B cell (primary cell): ENCODE measurements around the gene SEC16A. TPM values are rescaled to one million over a fixed set of nuclear protein-coding genes. Genes with fewer than 3 reads are reported as not detected.

ENCODE experiments used
- ATAC-seq: fragments of 200-7000 bp; cut with Tn5 transposase; one replicate; pipeline ENCODE4 v1.10.0; 2021; ENCODE audit warnings: low read depth, mild to moderate bottlenecking, moderate number of reproducible peaks, moderate library complexity
- CTCF ChIA-PET: fragments of 350-600 bp; sonication (Branson Sonifier 250); formaldehyde crosslinking; loops from one replicate; lab custom pipeline; 2021; ENCODE audit warnings: antibody characterized with exemption, inconsistent platforms; lab: Charles Lee
- POLR2A ChIA-PET: fragments of 350-600 bp; sonication (Branson Sonifier 250); formaldehyde crosslinking; loops from one replicate; lab custom pipeline; 2021; ENCODE audit warnings: antibody characterized with exemption; lab: Charles Lee
- DNase-seq: peaks from one replicate; pipeline ENCODE4 v3.0.0; 2013
- H2AFZ ChIP-seq: 2 replicates; pipeline ENCODE4 v1.6.1; 2012; ENCODE audit warnings: mild to moderate bottlenecking, low read depth, low read length; ENCODE audit not compliant: insufficient read depth, poor library complexity, severe bottlenecking
- H3K27ac ChIP-seq, 2 donors: 1 replicate in 1 of 2; 2 replicates in 1 of 2; pipeline ENCODE4 v1.5.1; 2012 to 2013; ENCODE audit warnings: low read length in 2 of 2, mild to moderate bottlenecking in 2 of 2, moderate library complexity in 1 of 2
- H3K27me3 ChIP-seq, 4 experiments: fragments of 200-600 bp in 1 of 4; sonication (generic) in 1 of 4; replicated peaks in 1 of 4; 1 replicate in 2 of 4; 2 replicates in 2 of 4; pipeline versions ENCODE4 v1.6.1 to v1.7.0; 2013 to 2016; ENCODE audit warnings: low read length in 3 of 4, mild to moderate bottlenecking in 2 of 4, mixed read lengths in 1 of 4, moderate library complexity in 1 of 4; ENCODE audit not compliant: insufficient read depth in 4 of 4, control insufficient read depth in 3 of 4; ENCODE audit errors: control extremely low read depth in 1 of 4
- H3K36me3 ChIP-seq, 2 experiments: replicated peaks in 1 of 2; 1 replicate in 1 of 2; 2 replicates in 1 of 2; pipeline versions ENCODE4 v1.6.1 to v1.7.1; 2013; ENCODE audit warnings: low read length in 1 of 2; ENCODE audit not compliant: insufficient read depth in 2 of 2, control insufficient read depth in 1 of 2; ENCODE audit errors: control extremely low read depth in 1 of 2, extremely low read depth in 1 of 2
- H3K4me1 ChIP-seq, 2 donors: fragments of 200-600 bp in 1 of 2; sonication (generic) in 1 of 2; 1 replicate in 1 of 2; 2 replicates in 1 of 2; pipeline versions ENCODE4 v1.5.1 to v1.6.1; 2013 to 2017; ENCODE audit warnings: low read length in 2 of 2; ENCODE audit not compliant: control insufficient read depth in 2 of 2, insufficient read depth in 2 of 2
- H3K4me2 ChIP-seq: replicated peaks from 2 replicates; pipeline ENCODE3; 2012; ENCODE audit warnings: mild to moderate bottlenecking, low read depth, low read length; ENCODE audit not compliant: poor library complexity, severe bottlenecking
- H3K4me3 ChIP-seq, 5 experiments: fragments of 200-600 bp in 1 of 5; sonication (generic) in 1 of 5; 1 replicate in 3 of 5; 2 replicates in 2 of 5; pipeline versions ENCODE4 v1.5.1 to v1.7.0; 2011 to 2016; ENCODE audit warnings: low read length in 4 of 5, mild to moderate bottlenecking in 4 of 5, low read depth in 2 of 5, control low read depth in 1 of 5, moderate library complexity in 1 of 5; ENCODE audit not compliant: insufficient read depth in 1 of 5; ENCODE audit errors: control extremely low read depth in 1 of 5, extremely low read depth in 1 of 5
- H3K79me2 ChIP-seq: fragments of 200-600 bp; sonication (generic); one replicate; pipeline ENCODE4 v1.6.0; 2016; ENCODE audit warnings: low read length; ENCODE audit not compliant: control insufficient read depth, insufficient read depth
- H3K9ac ChIP-seq: fragments of 200-600 bp; sonication (generic); 2 replicates; pipeline ENCODE4 v1.6.1; 2017; ENCODE audit warnings: mild to moderate bottlenecking, low read length, moderate library complexity
- H3K9me3 ChIP-seq, 3 donors: one replicate each; pipeline versions ENCODE4 v1.6.1 to v1.7.1; 2013; ENCODE audit warnings: low read length in 2 of 3; ENCODE audit not compliant: control insufficient read depth in 2 of 3, insufficient read depth in 1 of 3; ENCODE audit errors: control extremely low read depth in 1 of 3
- H4K20me1 ChIP-seq: 2 replicates; pipeline ENCODE4 v1.6.0; 2012; ENCODE audit warnings: mild to moderate bottlenecking, low read length; ENCODE audit not compliant: insufficient read depth, control insufficient read depth, poor library complexity, severe bottlenecking
- H3K27ac Mint-ChIP-seq: one replicate; pipeline ENCODE4 v1.8.0; 2021; ENCODE audit warnings: mixed read lengths
- H3K27me3 Mint-ChIP-seq: one replicate; pipeline ENCODE4 v1.8.0; 2021; ENCODE audit warnings: mixed read lengths
- H3K4me1 Mint-ChIP-seq: one replicate; pipeline ENCODE4 v1.8.0; 2021; ENCODE audit warnings: mixed read lengths
- H3K4me3 Mint-ChIP-seq: one replicate; pipeline ENCODE4 v1.8.0; 2021; ENCODE audit warnings: mixed read lengths
- H3K9me3 Mint-ChIP-seq: one replicate; pipeline ENCODE4 v1.8.0; 2022; ENCODE audit warnings: mixed read lengths; ENCODE audit not compliant: insufficient read depth
- CTCF ChIP-seq: fragments of 200-600 bp; IDR thresholded peaks from one replicate; pipeline ENCODE4 v1.8.0; 2022; ENCODE audit warnings: antibody characterized with exemption, mild to moderate bottlenecking
- EZH2 ChIP-seq: IDR thresholded peaks from 2 replicates; pipeline ENCODE4 v1.6.1; 2012; ENCODE audit warnings: borderline replicate concordance, low read depth, mild to moderate bottlenecking, moderate library complexity, low read length; ENCODE audit not compliant: insufficient read depth, poor library complexity, severe bottlenecking
- whole genome bisulfite sequencing: methylation state at CpG from one replicate; pipeline ENCODE4 v1.1.5; 2013; ENCODE audit warnings: missing lambda C conversion rate; ENCODE audit not compliant: insufficient coverage; 5-methylcytosine and 5-hydroxymethylcytosine counted together
- intact Hi-C: fragments of 100-400 bp; cut with micrococcal nuclease; formaldehyde crosslinking; loops from one replicate; pipeline ENCODE4 v1.10.0; 2022
- polyA plus RNA-seq: library from polyadenylated mRNA; depleted of rRNA; stranded (reverse); fragments of >200 nt; gene quantifications from 2 replicates; pipeline ENCODE4 v1.2.3, GENCODE V29; 2012
- total RNA-seq, 2 donors: library from RNA; stranded (reverse); fragments of 120-200 nt in 1 of 2; gene quantifications; 1 replicate in 1 of 2; 2 replicates in 1 of 2; pipeline versions ENCODE4 v1.2.3 to v1.2.4, GENCODE V29; 2013 to 2022

Gene SEC16A
- total and polyA plus RNA-seq, 2 donors (not counting 1 experiment from before 2014, with no cell fraction given): 31.7 to 73.4 TPM

- Histone ChIP-seq H3K9ac (no peak overlapping the region), H3K4me3 (no peak overlapping the region), H2AFZ (no peak overlapping the region), H3K4me1 (peaks cover under 1 to 2% of the 10 kb centered on the region in 2 donors), H3K27ac (no peak overlapping the region), H3K36me3 (peaks cover 0 to 26% of the 10 kb centered on the region in 2 experiments), H4K20me1 (peaks cover 43% of the 10 kb centered on the region), H3K27me3 (no peaks in the 10 kb centered on the region), H3K4me2 (no peak overlapping the region), H3K9me3 (no peaks in the 10 kb centered on the region), H3K79me2 (peaks cover 28% of the 10 kb centered on the region)
- Mint-ChIP-seq H3K27me3 (no peaks in the 10 kb centered on the region), H3K9me3 (no peaks in the 10 kb centered on the region), H3K4me1 (peaks cover 7% of the 10 kb centered on the region), H3K4me3 (no peak overlapping the region), H3K27ac (no peak overlapping the region)
- intact Hi-C loops: no loop called here
- no peak for TF ChIP-seq CTCF
- no peak for TF ChIP-seq EZH2
- ChIA-PET CTCF (no interaction called here), POLR2A (no interaction called here)
- WGBS: 98% methylated on average over 35 of the region's 36 CpGs
- DNase-seq (no peak), ATAC-seq (no peak)
Observed at GRCh38 chr9:136431782-136432350, 51.0 kb downstream of the SEC16A start.

GRCh38 chr9:136430588-136431234 is 52.1 kb downstream of the SEC16A start:
- CTCF ChIA-PET: no interaction called here
- no peaks in the 10 kb centered on the region for H3K4me1 ChIP-seq

More at GRCh38 chr9:136430588-136431234, 52.1 kb downstream of the SEC16A start:
- no peak for TF ChIP-seq EZH2
- TF ChIP-seq CTCF: no peak
- no peak overlapping the region for H2AFZ ChIP-seq
- intact Hi-C loops: no loop called here
- no peak for ATAC-seq
- H3K27me3 Mint-ChIP-seq: no peaks in the 10 kb centered on the region
- peaks cover 33% of the 10 kb centered on the region for H4K20me1 ChIP-seq
- H3K36me3 ChIP-seq: peaks cover 0 to 28% of the 10 kb centered on the region in 2 experiments
- H3K4me3 ChIP-seq: no peak overlapping the region
- H3K4me2 ChIP-seq: no peak overlapping the region
- no peaks in the 10 kb centered on the region for H3K9me3 ChIP-seq
- H3K79me2 ChIP-seq: peaks cover 16% of the 10 kb centered on the region
- no peaks in the 10 kb centered on the region for H3K9me3 Mint-ChIP-seq
- H3K27ac Mint-ChIP-seq: no peak overlapping the region
- H3K4me3 Mint-ChIP-seq: no peak overlapping the region
- POLR2A ChIA-PET: no interaction called here
- H3K27ac ChIP-seq: no peak overlapping the region
- 96% methylated on average over 19 of the region's 29 CpGs for WGBS
- no peaks in the 10 kb centered on the region for H3K4me1 Mint-ChIP-seq
- no peak for DNase-seq
- H3K9ac ChIP-seq: no peak overlapping the region
- H3K27me3 ChIP-seq: no peaks in the 10 kb centered on the region
